HepG2 (cell line): ENCODE measurements around the gene PRKG1. TPM values are rescaled to one million over a fixed set of nuclear protein-coding genes. Genes with fewer than 3 reads are reported as not detected.

Source experiments
- ATAC-seq: fragments of 200-7000 bp; cut with Tn5 transposase; 3 replicates; pipeline ENCODE4 v1.9.1; 2020; ENCODE audit warnings: mild to moderate bottlenecking, moderate library complexity
- BruUV-seq: library from RNA; stranded (reverse); fragments of 400-500 nt; replicated peaks from 2 replicates; lab custom pipeline; 2021; lab: Mats Ljungman, UMichigan
- CTCF ChIA-PET: fragments of 300-600 bp; formaldehyde crosslinking; extraction: SDS; loops from one replicate; lab custom pipeline; 2021; ENCODE audit warnings: low total read pairs, inconsistent platforms, low intra/inter-chr PET ratio; lab: Yijun Ruan, JAX
- POLR2A ChIA-PET: fragments of 350-600 bp; sonication (Branson Sonifier 250); formaldehyde crosslinking; loops from one replicate; lab custom pipeline; 2020; ENCODE audit warnings: antibody characterized with exemption, inconsistent platforms; lab: Yijun Ruan, JAX
- DNase-seq: peaks from one replicate; pipeline ENCODE4 v3.0.0-alpha.2; 2015; ENCODE audit warnings: low spot score
- FAIRE-seq: peaks from 3 replicates; lab custom pipeline; 2011; peaks lifted over from hg19 to GRCh38; lab: Jason Lieb, UNC
- H2AFZ ChIP-seq: one replicate; pipeline ENCODE4 v1.6.1; 2011; ENCODE audit warnings: low read length, inconsistent platforms
- H3K27ac ChIP-seq: fragments of 300-600 bp; 3 replicates; pipeline ENCODE4 v1.8.0; 2011; ENCODE audit warnings: mixed run types, mild to moderate bottlenecking, mixed read lengths, low read length, inconsistent platforms; ENCODE audit not compliant: insufficient read depth; ENCODE audit errors: extremely low read length
- H3K27me3 ChIP-seq, 2 experiments: fragments of 200-600 bp in 1 of 2; 2 replicates in 1 of 2; 3 replicates in 1 of 2; pipeline versions ENCODE4 v1.6.0 to v1.8.0; 2011; ENCODE audit warnings: low read length in 2 of 2, mild to moderate bottlenecking in 2 of 2, moderate library complexity in 2 of 2, inconsistent platforms in 1 of 2; ENCODE audit not compliant: insufficient read depth in 2 of 2, control insufficient read depth in 1 of 2
- H3K36me3 ChIP-seq, 2 experiments: fragments of 200-600 bp in 1 of 2; replicated peaks in 1 of 2; 2 replicates in 1 of 2; 3 replicates in 1 of 2; pipeline versions ENCODE4 v1.5.1 to v1.8.0; 2011; ENCODE audit warnings: low read length in 2 of 2, inconsistent platforms in 1 of 2; ENCODE audit not compliant: insufficient read depth in 2 of 2, control insufficient read depth in 1 of 2
- H3K4me1 ChIP-seq: 2 replicates; pipeline ENCODE4 v1.5.1; 2012; ENCODE audit warnings: low read length, inconsistent platforms; ENCODE audit not compliant: insufficient read depth
- H3K4me2 ChIP-seq: 2 replicates; pipeline ENCODE4 v1.6.0; 2011; ENCODE audit warnings: low read depth, low read length, inconsistent platforms
- H3K4me3 ChIP-seq, 3 experiments: fragments of 200-600 bp in 1 of 3; sonication (generic), shearing (Covaris generic) in 1 of 3; replicated peaks in 1 of 3; 2 replicates each; pipeline ENCODE4 v1.5.1; 2011 to 2016; ENCODE audit warnings: low read length in 3 of 3, inconsistent platforms in 2 of 3, low read depth in 2 of 3, mild to moderate bottlenecking in 2 of 3, control low read depth in 1 of 3, mixed read lengths in 1 of 3; ENCODE audit not compliant: insufficient read depth in 1 of 3
- H3K79me2 ChIP-seq: one replicate; pipeline ENCODE4 v1.6.1; 2011; ENCODE audit warnings: low read length, inconsistent platforms; ENCODE audit not compliant: insufficient read depth
- H3K9ac ChIP-seq: 2 replicates; pipeline ENCODE4 v1.6.0; 2011; ENCODE audit warnings: mild to moderate bottlenecking, low read depth, low read length, inconsistent platforms; ENCODE audit not compliant: insufficient read depth
- H3K9me3 ChIP-seq: 2 replicates; pipeline ENCODE4 v1.5.1; 2012; ENCODE audit warnings: mild to moderate bottlenecking, low read length
- H4K20me1 ChIP-seq: 2 replicates; pipeline ENCODE4 v1.6.0; 2011; ENCODE audit warnings: inconsistent platforms, mild to moderate bottlenecking, low read length, moderate library complexity; ENCODE audit not compliant: insufficient read depth
- AFF4 ChIP-seq: sonication (generic); formaldehyde crosslinking; IDR thresholded peaks from 2 replicates; pipeline ENCODE4 v1.4.0; 2020; ENCODE audit warnings: missing genetic modification reagents
- KDM5B ChIP-seq: sonication (generic); formaldehyde crosslinking; IDR thresholded peaks from 2 replicates; pipeline ENCODE4 v1.4.0; 2020; ENCODE audit warnings: missing genetic modification reagents, mild to moderate bottlenecking, borderline replicate concordance
- MED13 ChIP-seq: sonication (generic); formaldehyde crosslinking; IDR thresholded peaks from 2 replicates; pipeline ENCODE4 v1.5.0; 2020; ENCODE audit warnings: missing genetic modification reagents
- PHB2 ChIP-seq: fragments of 450-650 bp; IDR thresholded peaks from 2 replicates; pipeline ENCODE4 v1.6.1; 2018; ENCODE audit not compliant: partially characterized antibody
- TFAP4 ChIP-seq: sonication (generic); IDR thresholded peaks from 2 replicates; pipeline ENCODE4 v1.6.1; 2016; ENCODE audit warnings: low read depth, borderline replicate concordance
- ZMAT3 ChIP-seq: sonication (generic); formaldehyde crosslinking; conservative IDR thresholded peaks from 2 replicates; pipeline ENCODE4 v1.7.0; 2021; ENCODE audit warnings: missing genetic modification reagents
- ZNF234 ChIP-seq: sonication (generic); formaldehyde crosslinking; conservative IDR thresholded peaks from 2 replicates; pipeline ENCODE4 v1.5.1; 2020; ENCODE audit warnings: mild to moderate bottlenecking, missing genetic modification reagents
- ZNF766 ChIP-seq: sonication (generic); formaldehyde crosslinking; IDR thresholded peaks from 2 replicates; pipeline ENCODE4 v1.5.0; 2020; ENCODE audit warnings: missing genetic modification reagents, borderline replicate concordance
- ZNF83 ChIP-seq: sonication (generic); formaldehyde crosslinking; IDR thresholded peaks from 2 replicates; pipeline ENCODE4 v1.4.0; 2020; ENCODE audit warnings: missing genetic modification reagents, mild to moderate bottlenecking, borderline replicate concordance
- WGBS: methylation state at CpG from one replicate; pipeline ENCODE4 v1.1.6; 2017; ENCODE audit warnings: low lambda C conversion rate; 5-methylcytosine and 5-hydroxymethylcytosine counted together
- in situ Hi-C: cut with HindIII; loops from 2 replicates; pipeline ENCODE4 v1.10.0; 2017; ENCODE audit warnings: low pct_unique_long_range_greater_than_20kb; ENCODE audit not compliant: extremely low pct_ligation_motif_present
- intact Hi-C: fragments of 100-400 bp; cut with micrococcal nuclease; formaldehyde crosslinking; loops from one replicate; pipeline ENCODE4 v1.10.0; 2022; ENCODE audit not compliant: unreplicated experiment
- polyA plus RNA-seq, 8 experiments: library from polyadenylated mRNA; depleted of rRNA in 3 of 8; stranded (reverse) in 7 of 8; unstranded in 1 of 8; fragments of >200 nt; fragmentation: Illumina TruSeq in 4 of 8; extraction: Trizol in 4 of 8; gene quantifications; 2 replicates each; pipeline versions ENCODE4 v1.2.1 to v1.2.3, GENCODE V29; 2011 to 2016; ENCODE audit warnings: low read depth in 4 of 8, missing spikeins in 1 of 8, mixed read lengths in 1 of 8; ENCODE audit not compliant: insufficient read depth in 1 of 8
- total RNA-seq, 5 experiments: library from RNA; depleted of rRNA; stranded (reverse); fragments of >200 nt; fragmentation: Illumina TruSeq; extraction: Trizol; gene quantifications; 2 replicates each; pipeline ENCODE4 v1.2.3, GENCODE V29; 2016; ENCODE audit warnings: low read depth in 1 of 5

Gene PRKG1
- total and polyA plus RNA-seq, 2 of the 13 experiments (the other 11 are each of a cell fraction or from before 2014, with no cell fraction given) = 0.01 TPM; not detected in 1

DNA sequence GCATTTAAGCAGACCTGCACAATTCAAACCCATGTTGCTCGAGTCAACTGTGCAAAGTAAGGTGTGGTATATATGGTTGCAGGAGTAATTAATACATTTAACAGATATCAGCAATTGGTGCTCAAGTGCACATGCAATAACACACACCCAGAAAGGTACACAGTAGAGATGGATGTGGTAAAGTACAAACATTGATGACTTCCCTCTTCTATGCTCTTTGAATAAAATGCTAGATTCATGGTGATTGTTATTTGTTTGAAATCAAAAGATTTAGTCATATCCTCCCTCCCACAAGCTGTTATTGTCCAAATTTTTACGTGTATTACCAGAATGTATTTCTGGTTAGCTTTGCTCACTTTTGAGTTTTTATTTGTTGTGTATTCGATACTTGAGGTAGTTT lies 887.1 kb downstream of the PRKG1 start:
- in situ Hi-C loops = loop anchor here (10.0 to 25.0 kb wide), 2 partner anchors 577 to 899 kb away; partner anchors contain the start of gene PRKG1
- intact Hi-C loops = loop anchor here (5.0 kb wide), 1 partner anchor 949 kb away; no protein-coding TSS in a partner anchor
- ChIA-PET CTCF (interaction anchor here (1.7 to 2.1 kb wide), 2 partner anchors 572 to 898 kb away, joined by 8 to 9 read pairs; no protein-coding TSS in a partner anchor), POLR2A (no interaction called here)
- no peaks in the 10 kb centered on the region for H3K36me3 ChIP-seq
- TF ChIP-seq ZNF83 (CRISPR knock-in tag) (no peak), ZNF234 (no peak), AFF4 (CRISPR knock-in tag) (no peak), KDM5B (no peak), MED13 (no peak), TFAP4 (no peak), ZNF766 (CRISPR knock-in tag) (no peak), ZMAT3 (CRISPR knock-in tag) (no peak), PHB2 (no peak)
- no peak overlapping the region for H3K4me2 ChIP-seq
- no peaks in the 10 kb centered on the region for H3K27me3 ChIP-seq
- H3K9ac ChIP-seq = no peak overlapping the region
- no peak overlapping the region for H2AFZ ChIP-seq
- ATAC-seq (no peak), FAIRE-seq (no peak), DNase-seq (no peak)
- WGBS = 0% methylated on average over 3 of the region's 3 CpGs
- no peaks in the 10 kb centered on the region for H3K9me3 ChIP-seq
- no peaks in the 10 kb centered on the region for H3K4me1 ChIP-seq
- no peaks in the 10 kb centered on the region for H4K20me1 ChIP-seq
- H3K27ac ChIP-seq = no peak overlapping the region
- no TSS peak for BruUV-seq
- H3K4me3 ChIP-seq = no peak overlapping the region
- no peaks in the 10 kb centered on the region for H3K79me2 ChIP-seq
